Stimulated activated CD4-positive, alpha-beta T cell treated with anti-CD3 and anti-CD28 coated beads, Interleukin-15, amount 100 ng/mL, for 1 hour (primary cell): ENCODE data around the gene TEX9.
"Not testable (repeated sequence)": the region's sequence is repeated elsewhere in the genome, so short reads cannot be mapped to it uniquely, and the experiment has no call there.

ENCODE experiments used
- DNase-seq, 2 donors: peaks; one replicate each; pipeline ENCODE4 v3.0.0-alpha.2; 2020; ENCODE audit warnings: low read depth in 1 of 2, low spot score in 1 of 2

TEX9 gene

DNA sequence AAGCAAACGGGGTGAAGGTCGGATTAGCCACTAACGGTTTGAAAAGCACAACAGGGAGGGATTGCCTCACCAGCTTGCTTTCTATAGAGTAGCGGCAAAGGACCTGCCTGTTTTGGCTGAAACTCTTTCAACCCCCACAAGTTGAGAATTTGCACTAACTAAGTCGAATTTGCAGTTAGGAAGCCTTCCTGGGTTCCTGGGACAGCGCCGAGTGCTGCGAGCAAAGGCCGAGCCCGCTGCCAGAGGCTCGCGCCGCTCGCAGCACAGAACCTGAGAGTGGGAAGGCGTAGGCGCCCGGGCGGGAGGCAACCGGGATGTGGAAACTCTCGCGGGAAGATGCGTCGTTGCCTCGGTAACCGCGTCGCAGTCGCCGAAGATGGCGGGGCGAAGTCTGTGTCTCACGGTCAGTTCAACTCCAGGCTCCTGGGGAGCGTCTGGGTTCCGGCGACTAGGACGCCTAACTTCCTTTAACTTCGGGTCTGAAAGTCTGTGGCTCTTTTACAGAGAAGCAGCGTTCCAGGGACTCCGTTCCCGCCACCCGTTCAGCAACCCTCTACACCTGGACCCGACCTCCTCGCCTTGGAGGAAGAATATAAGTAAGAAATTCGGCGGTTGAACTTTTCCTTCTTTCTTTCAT is at the start of gene TEX9:
TSS of gene TEX9 (plus strand) at position 352 of the 637 bp plus-strand sequence. CDS start at position 377, 25 bp downstream.
- DNase-seq = peak; percentile 4 to 46

DNA sequence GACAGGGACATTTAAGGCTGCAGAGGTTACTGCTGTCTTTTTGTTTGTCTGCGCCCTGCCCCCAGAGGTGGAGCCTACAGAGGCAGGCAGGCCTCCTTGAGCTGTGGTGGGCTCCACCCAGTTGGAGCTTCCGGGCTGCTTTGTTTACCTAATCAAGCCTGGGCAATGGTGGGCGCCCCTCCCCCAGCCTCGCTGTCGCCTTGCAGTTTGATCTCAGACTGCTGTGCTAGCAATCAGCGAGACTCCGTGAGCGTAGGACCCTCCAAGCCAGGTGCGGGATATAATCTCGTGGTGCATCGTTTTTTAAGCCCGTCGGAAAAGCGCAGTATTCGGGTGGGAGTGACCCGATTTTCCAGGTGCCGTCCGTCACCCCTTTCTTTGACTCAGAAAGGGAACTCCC is 48.7 kb upstream of the TEX9 start:
- DNase-seq = not testable (repeated sequence)

DNA sequence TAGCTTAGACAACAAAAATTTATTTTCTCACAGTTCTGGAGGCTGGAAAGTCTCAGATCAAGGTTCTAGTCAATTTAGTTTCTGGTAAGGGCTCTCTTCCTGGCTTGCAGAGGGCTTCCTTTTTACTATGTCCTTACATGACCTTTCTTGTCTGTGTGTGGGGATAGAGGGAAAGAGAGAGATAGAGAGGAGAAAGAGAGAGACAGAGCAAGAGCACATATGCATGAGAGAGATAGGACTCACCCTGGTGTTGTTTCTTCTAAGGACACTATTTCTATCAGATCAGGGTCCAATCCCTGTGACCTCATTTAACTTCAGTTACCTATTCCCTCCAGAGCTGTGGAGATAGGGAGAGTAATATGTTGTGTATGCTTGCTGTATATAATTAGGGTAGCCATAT is 44.9 kb upstream of the TEX9 start:
- DNase-seq = no peak

DNA sequence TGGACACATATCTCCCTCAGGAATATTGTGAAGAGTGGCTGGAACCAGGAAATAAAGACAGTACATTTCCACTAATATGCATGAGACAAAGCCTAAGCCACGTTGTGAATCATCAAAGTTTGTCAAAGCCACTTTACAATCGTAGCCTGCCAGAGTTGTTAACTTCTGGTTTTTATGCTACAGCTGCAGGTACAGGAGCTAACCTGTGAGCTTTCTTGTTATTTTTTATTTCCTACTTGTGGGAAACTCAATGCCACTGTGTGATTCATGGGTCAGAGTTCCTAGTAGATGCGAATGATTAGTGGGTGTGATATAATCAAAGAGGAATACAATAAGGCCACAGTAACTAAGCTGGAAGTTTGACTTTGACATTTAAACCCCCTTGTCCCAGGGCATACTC is 44.4 kb upstream of the TEX9 start:
- no peak for DNase-seq

DNA sequence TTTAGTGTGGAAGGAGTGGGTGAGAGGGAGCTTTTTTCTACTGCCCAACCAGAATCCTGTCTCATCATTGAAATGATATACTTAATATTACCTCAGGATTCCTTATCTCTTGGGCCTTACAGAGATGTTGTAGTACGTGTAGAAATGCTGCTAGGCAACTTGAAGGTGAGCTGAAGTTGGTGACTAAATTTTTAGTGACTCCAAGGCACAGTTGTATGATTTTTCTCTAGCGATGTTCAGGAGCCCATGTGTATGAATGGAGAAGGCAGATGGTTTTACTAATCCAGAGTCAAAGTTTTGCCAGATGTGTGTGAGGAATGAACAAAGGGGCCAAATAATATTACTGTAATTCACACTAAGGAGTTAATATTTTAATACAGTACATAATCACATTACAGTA is 42.8 kb upstream of the TEX9 start:
- no peak for DNase-seq

DNA sequence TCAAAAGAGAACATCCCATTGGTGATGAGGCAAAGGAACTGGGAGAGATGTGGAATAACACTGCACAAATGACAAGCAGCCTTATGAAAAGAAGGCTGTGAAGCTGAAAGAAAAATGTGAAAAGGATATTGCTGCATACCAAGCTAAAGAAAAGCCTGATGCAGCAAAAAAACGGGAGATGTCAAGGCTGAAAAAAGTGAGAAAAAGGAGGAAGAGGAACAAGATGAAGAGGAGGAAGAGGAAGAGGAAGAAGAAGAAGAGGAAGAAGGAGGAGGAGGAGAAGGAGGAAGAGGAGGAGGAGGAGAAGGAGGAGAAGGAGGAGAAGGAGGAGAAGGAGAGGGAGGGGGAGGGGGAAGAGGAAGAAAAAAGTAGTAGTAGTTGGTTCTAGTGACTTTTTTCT is 41.8 kb upstream of the TEX9 start:
- DNase-seq = no peak

DNA sequence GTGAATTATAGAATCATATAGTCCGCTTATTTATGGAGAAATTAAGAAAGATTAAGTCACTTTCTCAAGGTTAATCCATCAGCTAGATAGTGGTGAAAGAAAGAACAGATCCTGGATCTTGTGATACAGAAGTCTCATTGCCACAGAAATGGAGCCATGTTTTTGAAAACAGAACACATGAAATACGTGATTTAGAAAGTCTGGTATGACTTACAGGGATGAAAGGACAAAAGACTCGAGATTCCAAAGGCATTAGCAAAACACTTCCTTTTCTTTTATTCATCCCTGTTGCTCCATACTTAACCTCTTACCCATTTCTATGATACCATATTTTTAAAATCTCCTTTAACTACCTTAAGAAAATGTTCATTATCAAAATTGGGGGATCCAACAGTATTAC is 40.0 kb upstream of the TEX9 start:
- DNase-seq = no peak

DNA sequence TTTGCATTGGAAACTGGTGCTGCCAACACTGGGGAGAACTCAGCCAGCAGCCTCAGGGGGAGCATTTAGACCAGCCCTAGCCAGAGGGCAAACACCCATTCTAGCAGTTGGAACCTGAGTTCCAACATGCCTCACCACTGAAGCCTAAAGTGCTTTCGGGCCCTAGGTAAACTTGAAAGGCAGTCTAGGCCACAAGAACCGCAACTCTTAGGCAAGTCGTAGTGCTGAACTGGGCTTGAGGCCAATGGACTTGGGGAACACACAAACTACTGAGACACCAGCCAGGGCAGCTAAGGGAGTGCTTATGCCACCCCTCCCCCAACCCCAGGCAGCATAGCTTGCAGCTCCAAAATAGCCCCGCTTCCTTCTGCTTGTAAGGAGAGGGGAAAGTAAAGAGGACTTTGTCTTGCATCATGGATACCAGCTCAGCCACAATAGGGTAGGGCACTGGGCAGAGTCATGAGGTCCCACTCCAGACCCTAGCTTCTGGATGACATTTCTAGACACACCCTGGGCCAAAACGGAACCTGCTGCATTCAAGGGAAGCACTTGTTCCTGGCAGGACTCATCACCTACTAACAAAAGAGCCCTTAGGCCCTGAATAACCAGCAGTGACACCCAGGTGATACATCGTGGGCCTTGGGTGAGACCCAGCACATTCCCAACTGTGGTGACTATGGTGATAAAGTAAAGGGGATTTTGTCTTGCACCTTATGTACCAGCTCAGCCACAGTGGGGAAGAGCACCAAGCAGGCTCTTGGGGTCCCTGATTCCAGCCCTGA is 37.3 kb upstream of the TEX9 start:
- DNase-seq = no peak

DNA sequence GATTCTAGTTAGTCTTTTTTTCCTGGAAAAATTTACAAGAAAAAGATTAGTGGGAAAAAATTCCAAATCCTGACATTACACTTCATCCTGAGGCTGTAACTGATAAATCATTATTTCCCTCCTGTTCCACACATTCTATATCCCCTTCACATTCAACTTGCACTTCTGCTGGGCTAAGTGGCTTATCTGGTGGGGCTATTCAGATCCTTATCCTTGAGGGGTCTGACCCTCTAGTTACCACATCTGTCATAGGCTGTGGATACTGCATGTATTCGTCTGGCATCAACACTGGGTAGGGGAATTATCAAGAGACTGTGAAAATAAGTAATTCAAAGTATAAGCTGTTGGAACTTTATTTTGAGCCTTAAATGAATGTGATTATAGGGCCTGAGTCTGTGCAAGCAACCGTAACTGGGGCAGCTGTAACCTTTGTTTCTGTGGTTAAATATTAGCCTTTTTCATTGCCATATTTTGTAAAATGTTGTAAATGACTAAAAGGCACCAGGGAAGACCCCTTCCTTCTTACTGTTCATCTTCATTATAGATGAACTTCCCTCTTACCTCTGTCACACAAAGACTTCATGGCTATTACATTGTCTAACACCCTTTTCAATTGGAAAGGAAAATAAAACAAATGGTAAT is 28.0 kb upstream of the TEX9 start:
- DNase-seq = no peak

DNA sequence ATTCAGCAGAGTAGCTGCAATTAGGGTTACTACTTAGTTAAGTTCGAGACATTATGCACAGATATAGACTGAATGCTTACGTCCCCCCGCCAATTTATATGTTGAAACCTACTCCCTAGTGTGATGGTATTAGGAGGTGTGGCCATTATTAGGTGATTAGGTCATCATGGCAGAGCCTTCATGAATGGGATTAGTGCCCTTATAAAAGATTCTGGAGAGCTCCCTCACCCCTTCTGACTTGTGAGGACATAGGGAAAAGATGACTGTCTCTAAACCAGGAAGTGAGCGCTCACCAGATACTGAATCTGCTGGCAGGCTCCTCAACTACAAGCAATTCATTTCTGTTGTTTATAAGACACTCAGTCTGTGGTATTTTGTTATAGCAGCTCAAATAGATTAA is 25.6 kb upstream of the TEX9 start:
- no peak for DNase-seq

DNA sequence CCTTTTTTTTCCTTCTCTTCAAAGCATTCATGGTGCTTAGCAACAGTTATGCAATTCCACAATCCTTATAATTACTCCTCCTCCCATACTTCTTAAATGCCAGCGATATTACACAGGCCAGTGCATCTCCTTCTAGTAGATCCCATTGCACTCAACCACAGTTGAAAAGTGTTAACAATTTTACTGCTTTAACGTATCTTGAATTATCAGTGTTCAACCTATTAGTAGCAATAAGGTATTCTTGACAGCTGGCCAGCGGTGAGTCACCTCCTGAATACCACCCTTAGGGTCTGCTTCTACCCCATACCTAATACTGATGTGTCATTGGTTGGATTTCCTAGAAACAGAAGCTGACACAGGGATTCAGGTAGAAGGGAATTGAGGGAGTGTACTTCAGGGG is 24.0 kb upstream of the TEX9 start:
- DNase-seq = no peak

DNA sequence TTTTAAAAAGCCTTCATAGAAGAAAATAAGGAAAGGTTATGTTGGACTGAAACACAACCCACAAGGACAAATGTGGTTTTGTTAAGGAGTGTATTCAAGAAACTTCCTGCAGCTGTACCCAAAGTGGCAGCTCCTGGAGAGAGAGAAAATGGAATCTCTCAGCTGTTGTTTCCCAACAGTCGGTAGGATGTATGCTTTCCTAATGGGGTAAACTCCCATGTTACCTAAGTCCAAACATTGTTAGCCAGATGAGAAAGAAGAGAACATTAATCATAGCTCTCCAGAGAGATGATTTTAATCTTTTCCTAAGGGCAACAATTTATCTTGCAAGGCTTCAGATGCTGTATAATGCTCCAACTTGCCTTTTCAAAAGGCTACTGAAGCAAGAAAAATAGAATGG is 22.6 kb upstream of the TEX9 start:
- no peak for DNase-seq

DNA sequence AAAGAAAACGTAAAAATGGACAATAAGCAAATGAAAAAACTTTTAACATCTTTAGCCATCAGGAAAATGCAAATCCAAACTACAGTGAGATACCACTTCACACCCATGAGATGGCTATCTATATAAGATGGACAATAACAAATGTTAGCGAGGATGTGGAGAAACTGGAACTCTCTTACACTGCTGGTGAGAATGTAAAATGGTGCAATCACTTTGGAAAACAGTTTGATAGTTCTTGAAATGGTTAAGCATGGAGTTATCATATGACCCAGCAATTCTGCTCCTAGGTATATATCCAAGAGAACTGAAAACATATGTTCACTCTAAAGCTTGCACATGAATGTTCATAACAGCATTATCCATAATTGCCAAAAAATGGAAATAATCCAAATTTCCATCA is 21.3 kb upstream of the TEX9 start:
- DNase-seq = no peak

DNA sequence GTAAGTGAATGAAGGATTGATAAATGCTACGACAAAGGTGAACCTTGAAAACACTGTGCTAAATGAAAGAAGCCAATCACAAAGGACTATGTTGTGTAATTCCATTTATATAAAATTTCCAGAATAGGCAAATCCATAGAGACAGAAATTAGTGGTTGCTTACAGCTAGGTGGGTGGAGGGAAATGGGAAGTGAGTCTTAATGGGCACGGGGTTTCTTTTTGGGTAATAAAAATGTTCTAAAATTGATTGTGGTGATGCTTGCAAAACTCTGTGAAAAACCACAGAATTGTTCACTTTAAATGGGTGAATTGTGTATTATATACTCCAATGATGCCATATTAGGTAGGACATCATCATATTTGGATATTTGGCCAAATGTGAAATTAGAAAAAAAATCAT is 20.9 kb upstream of the TEX9 start:
- no peak for DNase-seq

DNA sequence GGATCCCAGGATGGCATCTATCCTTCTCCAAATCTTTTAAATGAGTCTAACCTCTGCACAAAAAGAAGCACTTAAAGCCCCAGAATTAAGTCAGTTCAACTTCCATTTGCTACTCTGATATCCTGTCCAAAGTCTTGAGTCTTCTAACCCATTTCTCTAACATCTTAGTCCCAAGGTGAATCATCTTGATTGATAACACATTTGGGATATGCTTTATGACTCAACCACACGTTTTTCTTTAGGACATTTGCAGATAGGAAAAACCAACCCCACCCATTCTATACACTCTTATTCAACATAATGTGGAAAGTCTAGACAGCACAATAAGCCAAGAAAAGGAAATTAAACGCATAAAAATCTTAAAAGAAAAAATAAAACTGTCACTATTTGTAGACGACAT is 18.8 kb upstream of the TEX9 start:
- DNase-seq = no peak

DNA sequence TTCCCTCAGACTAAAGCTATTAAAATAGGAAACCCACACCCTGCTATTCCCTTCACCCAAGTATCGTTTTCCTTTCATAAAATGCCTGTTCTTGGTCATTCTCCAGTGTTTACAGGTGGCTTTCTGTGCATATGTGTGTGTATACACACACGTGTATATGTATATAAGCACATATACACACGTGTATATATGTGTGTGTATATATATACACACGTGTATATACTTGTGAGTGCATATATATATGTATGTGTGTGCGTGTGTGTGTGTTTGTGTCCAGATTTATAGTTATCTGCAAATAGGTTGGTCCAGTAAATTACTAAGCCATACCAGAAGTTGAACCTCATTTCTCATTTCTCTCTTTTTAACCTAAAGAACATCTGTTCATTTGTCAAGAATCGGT is 15.7 kb upstream of the TEX9 start:
- no peak for DNase-seq

DNA sequence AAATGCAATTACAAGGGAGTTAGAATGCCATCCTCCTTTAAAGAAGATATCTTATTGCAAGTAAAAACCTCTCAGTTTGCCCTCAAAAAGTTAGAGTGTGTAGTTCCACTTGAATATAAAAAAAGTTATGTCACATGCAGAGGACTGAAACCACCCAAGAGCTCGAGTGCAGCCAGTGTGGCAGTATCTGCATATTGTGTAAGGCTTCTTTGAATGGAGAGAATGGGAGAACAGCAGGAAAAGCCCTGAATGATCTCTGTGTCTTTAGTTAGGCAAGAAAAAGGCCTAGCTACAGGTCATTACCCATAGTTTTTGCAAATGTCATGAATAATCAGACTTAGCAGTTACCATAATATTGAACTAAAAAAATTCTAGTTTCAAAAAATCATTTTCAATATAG is 13.9 kb upstream of the TEX9 start:
- no peak for DNase-seq

DNA sequence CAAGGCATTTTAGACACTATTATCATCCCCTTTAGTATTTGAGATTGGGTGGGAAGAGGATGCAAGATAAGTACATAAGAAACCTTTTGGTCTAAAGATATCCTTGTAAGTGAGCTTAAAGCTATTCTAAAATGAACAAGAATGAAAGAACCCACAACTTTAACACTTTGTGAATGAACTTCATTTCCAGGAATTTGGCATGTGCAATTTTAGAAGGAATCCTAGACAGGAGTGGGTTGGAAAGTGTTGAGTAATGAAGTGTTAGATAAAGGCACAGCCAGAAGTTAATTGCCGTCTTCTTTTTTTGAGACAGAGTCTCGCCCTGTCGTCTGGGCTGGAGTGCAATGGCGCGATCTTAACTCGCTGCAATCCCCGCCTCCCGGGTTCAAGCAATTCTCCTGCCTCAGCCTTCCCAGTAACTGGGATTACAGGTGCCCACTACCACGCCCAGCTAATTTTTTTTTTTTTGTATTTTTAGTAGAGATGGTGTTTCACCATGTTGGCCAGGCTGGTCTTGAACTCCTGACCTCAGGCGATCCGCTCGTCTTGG is 13.2 kb upstream of the TEX9 start:
- DNase-seq = no peak

DNA sequence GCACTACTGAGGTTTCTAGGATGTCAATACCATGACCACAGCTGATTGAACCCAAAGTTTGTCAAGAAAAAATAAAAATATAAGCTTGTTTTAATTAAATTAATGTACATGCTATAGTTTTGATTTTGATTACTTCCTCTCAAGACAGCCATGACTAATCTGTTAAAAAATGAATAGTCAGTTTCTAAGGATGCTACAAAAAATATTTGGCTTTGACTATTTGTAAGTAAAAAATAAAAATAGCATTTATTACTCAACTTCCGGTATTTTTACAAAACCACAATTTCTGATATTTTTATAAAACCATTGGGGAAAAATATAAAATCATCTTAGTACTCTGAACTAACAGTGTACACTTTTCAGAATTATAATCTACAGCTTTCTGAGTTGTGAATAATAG is 12.1 kb upstream of the TEX9 start:
- no peak for DNase-seq

DNA sequence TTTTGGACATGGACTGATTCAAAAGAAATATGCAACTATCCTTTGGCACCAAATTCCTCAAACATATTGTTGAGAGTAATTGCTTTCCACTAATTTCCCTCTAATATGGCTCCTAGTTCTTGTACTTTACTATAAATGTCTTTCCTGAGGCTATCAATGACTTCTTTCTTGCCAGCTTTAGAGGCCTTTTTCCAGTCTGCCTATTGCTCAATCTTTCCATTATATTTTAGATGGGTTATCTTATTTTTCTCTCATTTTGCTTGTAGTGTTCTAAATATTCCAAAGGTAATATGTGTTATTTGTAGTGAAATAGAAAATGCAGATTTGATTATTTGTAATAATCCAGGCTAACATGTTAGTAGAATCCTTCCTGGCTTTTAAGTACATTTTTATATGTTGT is 11.5 kb upstream of the TEX9 start:
- no peak for DNase-seq

DNA sequence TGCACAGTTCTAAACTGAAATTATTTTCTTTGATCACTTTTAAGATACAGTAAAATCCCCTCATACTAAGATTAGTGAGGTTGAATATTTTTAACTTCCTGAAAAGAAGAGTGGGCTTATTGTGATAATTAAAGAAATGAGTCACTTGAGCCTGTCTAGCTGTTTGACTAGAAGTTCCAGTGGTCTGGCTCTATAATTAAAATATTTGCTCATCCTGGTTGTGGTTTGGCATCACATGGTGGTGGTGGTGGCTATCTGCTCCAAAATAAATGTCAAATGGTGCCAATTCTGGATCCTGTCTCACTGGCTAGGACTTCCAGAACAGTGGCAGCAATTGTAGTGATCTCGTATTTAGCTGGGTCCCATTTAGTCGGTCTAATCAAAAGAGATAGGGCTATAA is 8.6 kb upstream of the TEX9 start:
- no peak for DNase-seq

DNA sequence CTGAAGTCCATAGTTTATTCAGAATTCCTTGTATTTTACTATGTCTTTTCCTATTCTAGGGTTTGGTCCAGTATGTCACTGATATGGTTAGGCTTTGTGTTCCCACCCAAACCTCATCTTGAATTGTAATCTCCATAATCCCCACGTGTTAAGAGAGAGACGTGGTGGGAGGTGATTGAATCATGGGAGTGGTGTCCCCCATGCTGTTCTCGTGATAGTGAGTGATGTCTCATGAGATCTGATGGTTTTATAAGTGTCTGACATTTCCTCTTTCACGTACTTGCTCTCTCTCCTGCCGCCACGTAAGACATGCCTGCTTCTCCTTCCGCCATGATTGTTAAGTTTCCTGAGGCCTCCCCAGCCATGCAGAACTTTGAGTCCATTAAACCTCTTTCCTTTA is 6.6 kb upstream of the TEX9 start:
- DNase-seq = no peak
